Stimulated activated CD4-positive, alpha-beta T cell treated with anti-CD3 and anti-CD28 coated beads, Interleukin-15, amount 100 ng/mL, for 1 hour (primary cell): ENCODE results near the gene ISL2.
A peak's percentile ranks its signal among the peaks of the same experiment; 100 is the strongest.

ENCODE experiments used
- DNase-seq, 2 donors: peaks; one replicate each; pipeline ENCODE4 v3.0.0-alpha.2; 2020; ENCODE audit warnings: low read depth in 1 of 2, low spot score in 1 of 2

The ISL2 gene

DNA sequence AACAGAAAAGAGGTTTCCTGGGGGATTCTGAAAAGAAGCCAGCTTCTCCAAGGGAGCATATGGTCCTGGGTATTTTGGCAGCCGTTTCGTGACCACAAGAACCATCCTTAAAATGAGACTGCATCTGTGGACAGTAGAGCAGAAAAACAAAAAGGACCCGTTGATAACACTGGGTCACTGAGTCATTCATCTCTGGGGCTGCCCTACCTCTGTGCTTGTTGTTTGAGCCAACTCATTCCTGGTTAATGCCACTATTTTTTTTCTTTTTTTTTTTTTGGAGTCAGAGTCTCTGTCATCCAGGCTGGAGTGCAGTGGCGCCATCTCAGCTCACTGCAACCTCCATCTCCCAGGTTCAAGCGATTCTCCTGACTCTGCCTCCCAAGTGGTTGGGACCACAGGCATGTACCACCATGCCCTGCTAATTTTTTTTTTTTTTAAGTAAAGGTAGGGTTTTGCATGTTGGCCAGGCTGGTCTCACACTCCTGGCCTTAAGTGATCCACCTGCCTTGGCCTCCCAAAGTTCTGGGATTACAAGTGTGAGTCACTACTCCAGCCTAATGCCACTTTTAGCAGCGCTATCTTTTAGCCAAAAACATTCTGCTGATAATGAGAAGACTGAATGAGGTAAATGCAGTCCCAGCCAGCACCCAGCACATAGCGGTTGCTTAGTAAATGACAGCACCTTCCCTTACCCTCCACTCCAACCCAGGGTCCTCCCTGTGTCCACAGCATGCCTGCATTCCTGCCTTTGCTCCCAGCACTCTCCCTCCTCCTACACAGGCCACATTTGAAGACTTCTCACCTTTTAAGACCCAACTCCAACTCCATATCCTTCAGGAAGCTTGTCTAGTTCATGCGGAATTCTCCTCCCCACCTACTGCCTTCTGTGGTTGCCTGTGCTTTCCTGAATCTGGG is 9.1 kb upstream of the ISL2 start:
- DNase-seq: no peak

DNA sequence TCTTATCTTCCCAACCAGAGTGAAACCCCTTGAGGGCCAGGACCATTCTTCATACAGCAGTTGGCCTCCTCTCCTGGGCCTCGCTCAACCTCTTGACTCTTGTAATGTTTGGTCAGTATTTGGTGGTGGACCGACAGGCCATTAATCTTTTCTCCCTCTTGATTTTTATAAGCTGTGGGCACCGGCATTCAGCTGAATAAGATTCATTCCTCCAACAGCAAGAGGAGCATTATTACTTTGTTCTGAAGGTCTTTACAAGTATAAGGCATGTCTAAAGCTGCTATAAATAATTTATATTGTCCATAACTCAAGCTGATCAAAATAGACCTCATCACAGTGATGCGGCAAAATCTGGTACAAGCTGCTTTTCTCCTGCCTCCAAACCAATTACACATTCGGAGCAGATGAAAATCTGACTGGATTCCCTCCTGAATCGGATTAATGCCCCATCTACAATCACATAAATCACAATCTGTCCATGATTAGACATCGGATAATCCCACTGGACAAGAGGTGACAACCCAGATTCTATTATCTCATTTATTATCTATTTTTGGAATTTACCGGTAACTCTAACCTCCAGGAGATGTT is 8.4 kb upstream of the ISL2 start:
- no peak for DNase-seq

DNA sequence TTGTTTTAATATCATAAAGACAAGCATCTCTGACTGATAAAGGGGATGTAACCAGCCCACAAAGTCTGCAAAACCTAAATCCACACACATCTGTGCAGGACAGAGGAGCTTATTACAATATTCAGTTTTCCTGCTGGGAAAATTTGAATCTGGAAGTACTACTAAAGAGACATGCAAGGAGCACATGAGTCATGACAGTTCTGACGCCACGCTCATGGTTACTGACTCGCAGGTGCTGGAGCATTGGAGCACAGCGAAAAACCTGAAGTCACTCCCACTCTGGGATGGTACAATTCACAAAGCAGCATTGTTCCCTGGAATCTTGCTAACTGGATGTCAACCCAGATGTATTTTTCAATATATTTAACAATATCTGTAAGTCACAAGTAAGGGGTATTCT is 7.6 kb upstream of the ISL2 start:
- DNase-seq: no peak

DNA sequence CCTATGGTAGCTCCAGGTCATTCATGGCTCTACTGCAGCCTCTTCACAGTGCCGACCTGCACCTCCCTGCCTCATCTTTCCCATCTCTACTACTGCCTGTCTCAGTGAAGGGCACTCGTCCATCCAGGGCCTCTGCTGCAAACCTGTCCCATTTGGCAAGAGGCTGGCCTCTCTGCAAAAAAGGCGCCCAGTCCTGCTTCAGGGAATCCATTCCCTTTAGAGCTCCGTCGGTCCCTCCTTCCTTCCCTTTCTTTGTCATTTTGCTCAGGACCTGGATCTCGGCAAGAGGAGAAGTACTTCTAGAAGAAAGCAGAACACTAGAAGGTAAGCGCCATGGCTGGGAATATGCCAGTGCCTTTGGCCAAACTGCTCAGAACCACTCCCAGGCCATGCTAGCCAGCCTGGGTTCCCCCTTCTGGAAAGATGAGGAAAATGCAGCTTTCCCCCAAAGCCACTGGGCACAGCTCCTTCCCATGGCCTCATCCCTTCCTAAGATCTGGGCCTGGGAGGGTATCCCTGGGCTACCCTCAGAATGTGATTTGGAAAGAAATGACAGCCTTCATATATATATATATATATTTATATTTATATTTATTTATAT is 6.4 kb upstream of the ISL2 start:
- no peak for DNase-seq

DNA sequence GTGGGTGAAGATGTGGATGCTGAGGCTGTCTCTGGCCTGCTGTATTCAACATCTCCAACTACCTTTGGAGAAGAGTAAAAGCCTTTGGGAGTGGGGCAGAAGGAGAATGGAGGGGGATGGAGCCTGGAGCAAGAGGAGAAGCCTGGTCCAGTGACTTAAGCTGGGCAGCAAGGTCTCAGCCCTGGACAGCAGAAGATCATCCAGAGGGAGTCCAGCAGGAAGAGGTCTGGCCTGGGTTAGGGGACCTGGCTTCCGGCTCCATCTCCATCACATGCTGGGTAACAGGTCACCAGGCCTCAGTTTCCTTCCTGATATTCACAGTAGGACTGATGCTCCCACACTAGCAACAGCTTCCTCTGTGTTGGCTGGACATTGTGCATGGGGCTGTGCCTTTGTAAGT is 3.8 kb upstream of the ISL2 start:
- DNase-seq: no peak

GRCh38 chr15:76333309-76333708 is 3.3 kb upstream of the ISL2 start:
- DNase-seq: no peak

DNA sequence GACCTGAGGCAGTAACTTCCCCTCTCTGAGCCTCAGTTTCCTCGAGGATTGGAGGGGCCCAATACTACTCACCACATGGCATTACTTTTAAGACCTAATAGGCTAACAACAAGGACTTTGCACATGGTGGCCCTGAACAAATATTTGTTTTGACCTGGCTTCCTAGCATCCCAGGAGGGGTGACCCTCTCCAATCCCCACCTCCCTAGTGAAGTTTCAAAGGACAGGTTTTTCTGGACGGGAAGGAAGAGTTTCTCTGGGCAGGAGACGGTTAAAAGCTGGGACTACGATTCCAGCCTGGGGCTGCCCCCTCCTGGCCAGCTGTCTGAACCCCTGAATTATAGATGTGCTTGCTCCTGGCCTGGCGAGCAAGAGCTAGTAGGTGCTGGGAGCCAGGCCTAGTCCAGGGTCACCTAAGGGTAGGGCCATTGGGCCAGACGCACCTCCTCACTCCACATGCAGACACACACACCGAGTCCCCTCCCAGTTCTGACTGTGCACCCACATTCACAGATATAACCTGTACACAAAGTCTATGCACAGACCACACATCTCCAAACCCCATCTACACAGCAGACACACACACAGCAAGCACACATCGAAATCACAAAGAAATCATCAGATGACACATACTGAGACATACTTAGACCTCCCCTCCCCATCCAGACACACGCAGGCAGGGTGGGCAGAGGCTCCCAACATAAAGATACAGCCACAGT is 2.7 kb upstream of the ISL2 start:
- no peak for DNase-seq

GRCh38 chr15:76334438-76335306 is 1.9 kb upstream of the ISL2 start:
- no peak for DNase-seq

DNA sequence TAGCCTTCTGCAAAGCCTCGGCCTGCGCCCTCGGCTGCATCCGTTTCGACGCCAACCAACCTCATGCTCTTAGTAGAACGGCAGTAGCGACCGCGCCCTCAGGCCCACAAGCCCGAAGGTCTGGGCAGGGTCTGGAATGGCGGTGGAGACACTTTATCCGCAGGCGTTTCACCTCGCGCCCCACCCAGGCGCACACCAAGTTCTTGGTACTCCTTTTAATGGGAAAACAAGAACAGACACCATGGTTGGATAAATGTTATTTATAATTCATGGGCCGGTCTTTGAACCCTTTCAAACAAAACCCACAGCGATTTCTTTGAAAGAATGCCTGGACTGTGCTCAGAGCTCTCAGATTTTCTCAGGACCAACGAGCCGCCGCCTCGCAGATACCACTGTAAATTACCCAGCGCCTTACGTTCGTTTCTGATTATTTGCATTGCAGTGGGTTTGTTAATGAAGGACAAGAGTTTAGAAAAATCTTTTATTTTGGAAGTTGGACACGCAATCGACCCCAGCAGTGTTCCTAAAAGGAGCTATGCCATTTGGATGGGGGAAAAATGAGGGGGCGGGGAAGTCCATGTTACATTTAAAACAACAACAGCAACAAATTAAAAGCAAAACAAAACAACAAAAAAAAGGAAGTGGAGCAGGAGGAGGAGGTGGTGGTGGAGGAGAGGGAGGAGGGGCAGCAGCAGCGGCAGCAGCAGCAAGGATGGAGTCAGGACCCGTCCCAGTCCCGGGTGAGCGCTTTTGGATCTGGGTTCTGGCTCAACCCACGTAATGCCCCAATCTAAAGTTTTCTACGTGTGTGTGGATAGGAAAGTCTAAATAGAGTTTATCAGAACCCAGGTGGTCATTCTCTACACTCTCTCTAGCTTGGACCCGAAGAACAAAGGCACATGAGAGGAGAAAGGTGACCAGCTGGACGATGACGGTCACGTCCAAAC is 993 bp upstream of the ISL2 start:
- DNase-seq: no peak

- no peak for DNase-seq
Observed at GRCh38 chr15:76337059-76337695, 604 bp downstream of the ISL2 start.

DNA sequence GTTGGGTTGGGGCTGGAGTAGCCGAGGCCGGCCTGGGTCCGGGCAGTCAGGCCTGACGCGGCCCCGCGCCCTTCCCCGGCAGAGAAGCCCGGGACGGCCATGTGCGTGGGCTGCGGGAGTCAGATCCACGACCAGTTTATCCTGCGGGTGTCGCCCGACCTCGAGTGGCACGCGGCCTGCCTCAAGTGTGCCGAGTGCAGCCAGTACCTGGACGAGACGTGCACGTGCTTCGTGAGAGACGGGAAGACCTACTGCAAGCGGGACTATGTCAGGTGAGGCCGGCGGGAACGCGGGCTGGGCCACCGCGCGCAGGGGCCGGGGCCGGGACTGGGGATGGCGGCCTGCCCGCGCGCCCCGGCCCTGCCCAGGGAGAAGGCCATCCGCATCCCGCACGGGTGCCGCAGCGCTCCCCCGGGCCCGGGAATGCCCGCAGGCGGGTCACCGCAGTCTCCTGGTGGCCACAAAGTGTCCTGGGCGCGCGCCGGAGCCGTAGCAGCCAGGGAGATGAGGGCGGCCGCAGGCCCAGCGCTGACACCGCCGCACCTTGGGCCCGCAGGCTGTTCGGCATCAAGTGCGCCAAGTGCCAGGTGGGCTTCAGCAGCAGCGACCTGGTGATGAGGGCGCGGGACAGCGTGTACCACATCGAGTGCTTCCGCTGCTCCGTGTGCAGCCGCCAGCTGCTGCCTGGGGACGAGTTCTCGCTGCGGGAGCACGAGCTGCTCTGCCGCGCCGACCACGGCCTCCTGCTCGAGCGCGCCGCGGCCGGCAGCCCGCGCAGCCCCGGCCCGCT is 1.3 kb downstream of the ISL2 start:
- DNase-seq: peak in 1 of 2 donors; percentile 18

DNA sequence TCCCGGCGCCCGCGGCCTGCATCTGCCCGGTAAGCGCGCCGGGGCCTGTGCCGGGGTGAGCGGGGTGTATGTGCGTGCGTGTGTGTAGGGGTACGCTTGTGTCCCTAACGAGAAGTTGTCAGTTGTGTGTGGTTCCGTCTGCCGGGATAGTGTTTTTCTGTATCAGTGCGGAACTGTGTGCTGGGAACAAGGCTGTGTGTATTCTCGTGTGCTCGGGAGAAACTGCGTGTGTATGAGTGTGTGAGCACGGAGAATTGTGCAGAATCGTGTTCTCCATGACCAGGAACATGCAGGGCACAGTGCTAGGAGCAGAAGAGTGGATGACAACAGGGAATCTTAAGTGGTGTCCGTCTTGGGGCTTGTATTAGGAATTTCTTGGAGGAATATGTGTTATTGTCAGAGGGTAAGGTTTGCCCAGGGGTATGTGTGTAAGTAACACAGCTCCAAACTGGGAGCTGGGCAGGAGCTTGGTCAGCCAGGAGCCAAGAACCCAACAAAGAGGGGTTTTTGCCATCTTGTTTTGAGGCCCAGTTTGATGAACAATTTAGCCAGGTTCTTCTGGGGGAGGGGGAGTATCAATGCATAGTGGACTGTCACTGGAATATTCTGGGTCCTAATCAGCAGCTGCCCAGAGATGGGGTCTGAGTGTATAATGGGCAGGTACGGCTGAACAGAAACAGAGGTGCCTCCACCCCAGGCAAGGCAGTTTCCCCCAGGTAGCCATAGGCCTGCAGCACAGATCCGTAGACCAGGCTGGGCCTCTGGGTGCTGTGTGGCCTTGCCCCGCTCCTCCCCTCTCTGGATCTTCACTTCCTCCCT is 2.1 kb downstream of the ISL2 start:
- no peak for DNase-seq

DNA sequence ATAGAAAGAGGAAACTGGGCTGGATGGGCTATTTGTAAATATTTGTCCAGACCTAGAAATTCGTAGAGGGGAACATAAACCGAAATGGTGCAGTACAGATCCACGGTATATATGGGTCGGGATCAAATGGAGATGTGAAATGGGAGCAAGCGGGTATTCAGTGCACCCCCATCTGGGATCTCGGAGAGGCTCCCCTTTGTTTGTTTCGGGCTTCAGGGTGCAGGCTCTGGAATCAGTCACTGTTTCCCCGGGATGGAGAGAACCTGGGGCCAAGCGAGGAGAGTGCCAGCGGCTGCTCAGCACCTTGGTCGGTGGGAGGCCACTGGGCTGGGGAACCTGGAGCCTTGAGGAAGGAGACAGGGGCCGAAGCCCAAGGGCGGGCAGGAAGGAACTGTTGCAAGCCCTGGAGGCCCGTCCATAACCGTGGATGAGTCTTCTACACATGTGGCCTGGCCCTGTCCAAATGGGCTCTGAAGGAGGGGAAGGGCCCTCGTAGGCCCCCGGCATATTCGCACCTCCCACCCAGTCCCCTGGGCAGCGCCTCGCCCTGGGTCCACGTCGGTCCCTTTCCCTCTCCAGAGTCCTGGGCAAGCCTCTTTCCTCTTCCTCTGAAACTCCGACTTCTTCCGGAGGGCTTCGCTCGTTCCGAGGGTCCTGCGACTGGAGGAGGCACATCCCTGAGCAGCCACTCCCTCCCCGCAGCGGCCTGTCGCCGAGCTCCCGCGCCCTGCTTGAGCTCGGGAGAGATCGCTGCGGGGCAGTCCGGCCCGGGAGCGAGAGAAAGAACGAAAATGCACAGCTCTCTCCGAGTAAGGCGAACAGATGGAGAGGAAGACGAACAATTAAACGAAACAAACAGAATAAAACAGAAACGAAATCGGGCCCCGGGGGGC is 3.0 kb downstream of the ISL2 start:
- no peak for DNase-seq

DNA sequence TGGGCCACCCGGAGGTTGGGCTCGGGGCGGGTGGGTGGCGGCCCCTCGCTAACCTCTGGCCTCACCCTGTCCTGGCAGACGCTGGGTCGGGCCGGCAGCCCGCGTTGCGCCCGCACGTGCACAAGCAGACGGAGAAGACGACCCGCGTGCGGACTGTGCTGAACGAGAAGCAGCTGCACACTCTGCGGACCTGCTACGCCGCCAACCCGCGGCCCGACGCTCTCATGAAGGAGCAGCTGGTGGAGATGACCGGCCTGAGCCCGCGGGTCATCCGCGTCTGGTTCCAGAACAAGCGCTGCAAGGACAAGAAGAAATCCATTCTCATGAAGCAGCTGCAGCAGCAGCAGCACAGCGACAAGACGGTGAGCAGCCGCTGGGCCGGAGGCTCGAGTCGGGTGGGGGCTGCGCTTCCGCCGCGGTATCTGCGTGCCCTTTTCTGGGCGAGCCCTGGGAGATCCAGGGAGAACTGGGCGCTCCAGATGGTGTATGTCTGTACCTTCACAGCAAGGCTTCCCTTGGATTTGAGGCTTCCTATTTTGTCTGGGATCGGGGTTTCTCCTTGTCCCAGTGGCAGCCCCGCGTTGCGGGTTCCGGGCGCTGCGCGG is 3.7 kb downstream of the ISL2 start:
- DNase-seq: peak in 1 of 2 donors; percentile 20

DNA sequence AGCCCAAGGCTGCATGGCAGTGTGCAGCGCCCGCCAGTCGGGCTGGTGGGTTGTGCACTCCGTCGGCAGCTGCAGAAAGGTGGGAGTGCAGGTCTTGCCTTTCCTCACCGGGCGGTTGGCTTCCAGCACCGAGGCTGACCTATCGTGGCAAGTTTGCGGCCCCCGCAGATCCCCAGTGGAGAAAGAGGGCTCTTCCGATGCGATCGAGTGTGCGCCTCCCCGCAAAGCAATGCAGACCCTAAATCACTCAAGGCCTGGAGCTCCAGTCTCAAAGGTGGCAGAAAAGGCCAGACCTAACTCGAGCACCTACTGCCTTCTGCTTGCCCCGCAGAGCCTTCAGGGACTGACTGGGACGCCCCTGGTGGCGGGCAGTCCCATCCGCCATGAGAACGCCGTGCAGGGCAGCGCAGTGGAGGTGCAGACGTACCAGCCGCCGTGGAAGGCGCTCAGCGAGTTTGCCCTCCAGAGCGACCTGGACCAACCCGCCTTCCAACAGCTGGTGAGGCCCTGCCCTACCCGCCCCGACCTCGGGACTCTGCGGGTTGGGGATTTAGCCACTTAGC is 4.3 kb downstream of the ISL2 start:
- peak in 1 of 2 donors; percentile 23 for DNase-seq
